ENCODE results near the gene ECPAS. TPM values are rescaled to one million over a fixed set of nuclear protein-coding genes. Genes with fewer than 3 reads are reported as not detected.

ECPAS gene
- total and polyA plus RNA-seq, 2 donors (not counting 1 experiment from before 2014, with no cell fraction given): 12.9 to 69.5 TPM

GRCh38 chr9:111381006-111381405 is 103.2 kb downstream of the ECPAS start:
- TF ChIP-seq EZH2 (IDR thresholded peaks at IDR 0.05; ENCODE audit: borderline replicate concordance, insufficient read depth, low read depth, low read length, poor library complexity, severe bottlenecking) (no peak), CTCF (IDR thresholded peaks at IDR 0.05) (no peak)
- no CpG with 5 or more reads among the region's 1 CpG for WGBS (ENCODE audit: insufficient coverage)
- no peaks in the 10 kb centered on the region for H3K9me3 ChIP-seq (ENCODE audit: control extremely low read depth in 1 of 3, control insufficient read depth in 2 of 3, insufficient read depth in 1 of 3, low read length in 2 of 3)
- peaks cover 6 to 46% of the 10 kb centered on the region in 2 experiments for H3K36me3 ChIP-seq (replicated peaks in 1 of 2; ENCODE audit: control extremely low read depth in 1 of 2, control insufficient read depth in 1 of 2, extremely low read depth in 1 of 2, insufficient read depth in 2 of 2, low read length in 1 of 2)
- no peak overlapping the region for H2AFZ ChIP-seq (ENCODE audit: insufficient read depth, low read depth, low read length, poor library complexity, severe bottlenecking)
- H3K4me1 ChIP-seq (ENCODE audit: control insufficient read depth in 2 of 2, insufficient read depth in 2 of 2, low read length in 2 of 2): no peaks in the 10 kb centered on the region
- H3K27ac Mint-ChIP-seq: no peak overlapping the region
- no peaks in the 10 kb centered on the region for H4K20me1 ChIP-seq (ENCODE audit: control insufficient read depth, insufficient read depth, low read length, poor library complexity, severe bottlenecking)
- H3K27ac ChIP-seq (ENCODE audit: low read length in 2 of 2): no peak overlapping the region
- no peak overlapping the region for H3K9ac ChIP-seq (ENCODE audit: low read length)
- no peak overlapping the region for H3K4me3 ChIP-seq (ENCODE audit: control extremely low read depth in 1 of 5, extremely low read depth in 1 of 5, insufficient read depth in 1 of 5, low read depth in 2 of 5, low read length in 4 of 5)
- no peaks in the 10 kb centered on the region for H3K4me1 Mint-ChIP-seq
- DNase-seq: no peak
- ChIA-PET POLR2A (no interaction called here), CTCF (no interaction called here)
- H3K79me2 ChIP-seq (ENCODE audit: control insufficient read depth, insufficient read depth, low read length): no peaks in the 10 kb centered on the region
- no peaks in the 10 kb centered on the region for H3K27me3 Mint-ChIP-seq
- intact Hi-C loops (cut with micrococcal nuclease): no loop called here
- H3K4me3 Mint-ChIP-seq: no peak overlapping the region
- H3K9me3 Mint-ChIP-seq (ENCODE audit: insufficient read depth): no peaks in the 10 kb centered on the region
- no peak for ATAC-seq (ENCODE audit: low read depth)
- no peaks in the 10 kb centered on the region for H3K27me3 ChIP-seq (replicated peaks in 1 of 4; ENCODE audit: control extremely low read depth in 1 of 4, control insufficient read depth in 3 of 4, insufficient read depth in 4 of 4, low read length in 3 of 4)
- no peak overlapping the region for H3K4me2 ChIP-seq (replicated peaks; ENCODE audit: low read depth, low read length, poor library complexity, severe bottlenecking)

GRCh38 chr9:111375817-111376564 is 108.2 kb downstream of the ECPAS start:
- no peaks in the 10 kb centered on the region for H3K9me3 ChIP-seq (ENCODE audit: control extremely low read depth in 1 of 3, control insufficient read depth in 2 of 3, insufficient read depth in 1 of 3, low read length in 2 of 3)
- TF ChIP-seq CTCF (IDR thresholded peaks at IDR 0.05) (no peak), EZH2 (IDR thresholded peaks at IDR 0.05; ENCODE audit: borderline replicate concordance, insufficient read depth, low read depth, low read length, poor library complexity, severe bottlenecking) (no peak)
- H3K79me2 ChIP-seq (ENCODE audit: control insufficient read depth, insufficient read depth, low read length): no peaks in the 10 kb centered on the region
- ATAC-seq (ENCODE audit: low read depth) (no peak), DNase-seq (no peak)
- H4K20me1 ChIP-seq (ENCODE audit: control insufficient read depth, insufficient read depth, low read length, poor library complexity, severe bottlenecking): no peaks in the 10 kb centered on the region
- no peaks in the 10 kb centered on the region for H3K27me3 ChIP-seq (replicated peaks in 1 of 4; ENCODE audit: control extremely low read depth in 1 of 4, control insufficient read depth in 3 of 4, insufficient read depth in 4 of 4, low read length in 3 of 4)
- H3K27ac ChIP-seq (ENCODE audit: low read length in 2 of 2): no peak overlapping the region
- H3K4me1 ChIP-seq (ENCODE audit: control insufficient read depth in 2 of 2, insufficient read depth in 2 of 2, low read length in 2 of 2): no peaks in the 10 kb centered on the region
- no peak overlapping the region for H3K4me2 ChIP-seq (replicated peaks; ENCODE audit: low read depth, low read length, poor library complexity, severe bottlenecking)
- H3K36me3 ChIP-seq (replicated peaks in 1 of 2; ENCODE audit: control extremely low read depth in 1 of 2, control insufficient read depth in 1 of 2, extremely low read depth in 1 of 2, insufficient read depth in 2 of 2, low read length in 1 of 2): peaks cover 5 to 37% of the 10 kb centered on the region in 2 experiments
- Mint-ChIP-seq H3K4me3 (no peak overlapping the region), H3K9me3 (ENCODE audit: insufficient read depth) (no peaks in the 10 kb centered on the region), H3K27me3 (no peaks in the 10 kb centered on the region), H3K27ac (no peak overlapping the region), H3K4me1 (no peaks in the 10 kb centered on the region)
- intact Hi-C loops (cut with micrococcal nuclease): no loop called here
- 100% methylated on average over 1 of the region's 3 CpGs for WGBS (ENCODE audit: insufficient coverage)
- no peak overlapping the region for H3K4me3 ChIP-seq (ENCODE audit: control extremely low read depth in 1 of 5, extremely low read depth in 1 of 5, insufficient read depth in 1 of 5, low read depth in 2 of 5, low read length in 4 of 5)
- ChIA-PET POLR2A (no interaction called here), CTCF (interaction anchor here (0.6 kb wide), 1 partner anchor 130 kb away, joined by 3 read pairs; no protein-coding TSS in a partner anchor)
- H3K9ac ChIP-seq (ENCODE audit: low read length): no peak overlapping the region
- H2AFZ ChIP-seq (ENCODE audit: insufficient read depth, low read depth, low read length, poor library complexity, severe bottlenecking): no peak overlapping the region

Measured in B cell (primary cell).